DOHH2 (cell line): ENCODE measurements around the gene COA6.
"Not testable (repeated sequence)": the region's sequence is repeated elsewhere in the genome, so short reads cannot be mapped to it uniquely, and the experiment has no call there.

Experiments
- H3F3A ChIP-seq: fragments of 200-600 bp; sonication (generic), shearing (Covaris generic); 2 replicates; pipeline ENCODE4 v1.6.0; 2016; ENCODE audit warnings: antibody characterized with exemption, mild to moderate bottlenecking; ENCODE audit not compliant: control insufficient read depth, insufficient read depth
- H3K27ac ChIP-seq: fragments of 200-600 bp; sonication (generic); 2 replicates; pipeline ENCODE4 v1.5.1; 2014; ENCODE audit warnings: low read depth, mild to moderate bottlenecking, low read length, moderate library complexity
- H3K27me3 ChIP-seq: fragments of 200-600 bp; sonication (generic); 2 replicates; pipeline ENCODE4 v1.6.1; 2014; ENCODE audit warnings: mild to moderate bottlenecking, low read length, mixed read lengths; ENCODE audit not compliant: control insufficient read depth
- H3K36me3 ChIP-seq: fragments of 200-600 bp; sonication (generic); 2 replicates; pipeline ENCODE4 v1.6.1; 2014; ENCODE audit warnings: mild to moderate bottlenecking, low read length, moderate library complexity, mixed read lengths; ENCODE audit not compliant: control insufficient read depth
- H3K4me1 ChIP-seq: fragments of 200-600 bp; sonication (generic); 2 replicates; pipeline ENCODE4 v1.6.1; 2014; ENCODE audit warnings: mild to moderate bottlenecking, low read length, mixed read lengths; ENCODE audit not compliant: control insufficient read depth
- H3K4me2 ChIP-seq: fragments of 200-600 bp; sonication (generic); 2 replicates; pipeline ENCODE4 v1.6.0; 2014; ENCODE audit warnings: mild to moderate bottlenecking, low read length, moderate library complexity
- H3K4me3 ChIP-seq: fragments of 200-600 bp; sonication (generic); 2 replicates; pipeline ENCODE4 v1.5.1; 2014; ENCODE audit warnings: mild to moderate bottlenecking, low read length, mixed read lengths
- H3K79me2 ChIP-seq: fragments of 200-600 bp; sonication (generic); 2 replicates; pipeline ENCODE4 v1.6.1; 2014; ENCODE audit warnings: mild to moderate bottlenecking, low read length, mixed read lengths; ENCODE audit not compliant: control insufficient read depth
- H3K9me2 ChIP-seq: fragments of 200-600 bp; sonication (generic); replicated peaks from 2 replicates; pipeline ENCODE4 v1.6.1; 2014; ENCODE audit warnings: mild to moderate bottlenecking, low read length, mixed read lengths; ENCODE audit not compliant: control insufficient read depth
- H3K9me3 ChIP-seq: fragments of 200-600 bp; sonication (generic); 2 replicates; pipeline ENCODE4 v1.6.1; 2014; ENCODE audit warnings: antibody characterized with exemption, low read length, mixed read lengths; ENCODE audit not compliant: control insufficient read depth, insufficient read depth
- H4K20me1 ChIP-seq: fragments of 200-600 bp; sonication (generic); 2 replicates; pipeline ENCODE4 v1.6.0; 2014; ENCODE audit warnings: low read depth, mild to moderate bottlenecking, antibody characterized with exemption, low read length, moderate library complexity; ENCODE audit not compliant: control insufficient read depth, insufficient read depth
- EZH2phosphoT487 ChIP-seq: fragments of 200-600 bp; sonication (generic); IDR thresholded peaks from 2 replicates; pipeline ENCODE4 v1.6.1; 2017; ENCODE audit warnings: borderline replicate concordance, mild to moderate bottlenecking, antibody characterized with exemption, low read length, moderate library complexity, mixed read lengths
- TF ChIP-seq, protein P1 (sequence below): fragments of 200-600 bp; sonication (generic); IDR thresholded peaks from one replicate; pipeline ENCODE4 v1.5.1; 2014; ENCODE audit warnings: antibody characterized with exemption, mild to moderate bottlenecking, low read depth, low read length; ENCODE audit not compliant: poor library complexity, severe bottlenecking

The COA6 gene

GRCh38 chr1:234355782-234356510, 17.3 kb upstream of the COA6 start:
- H3K4me2 ChIP-seq, result no peak overlapping the region

GRCh38 chr1:234356615-234357269, 16.5 kb upstream of the COA6 start:
- not testable (repeated sequence) for H3K27ac ChIP-seq, H3K27me3 ChIP-seq, H3K79me2 ChIP-seq, H3K36me3 ChIP-seq, H3K4me2 ChIP-seq, H3F3A ChIP-seq, H3K9me2 ChIP-seq, H3K4me1 ChIP-seq, H3K4me3 ChIP-seq, H3K9me3 ChIP-seq, H4K20me1 ChIP-seq

More at GRCh38 chr1:234355782-234356510, 17.3 kb upstream of the COA6 start:
- no peaks in the 10 kb centered on the region for H3K79me2 ChIP-seq
- H3K27ac ChIP-seq, result no peak overlapping the region
- H4K20me1 ChIP-seq, result no peaks in the 10 kb centered on the region
- TF ChIP-seq, protein P1, sequence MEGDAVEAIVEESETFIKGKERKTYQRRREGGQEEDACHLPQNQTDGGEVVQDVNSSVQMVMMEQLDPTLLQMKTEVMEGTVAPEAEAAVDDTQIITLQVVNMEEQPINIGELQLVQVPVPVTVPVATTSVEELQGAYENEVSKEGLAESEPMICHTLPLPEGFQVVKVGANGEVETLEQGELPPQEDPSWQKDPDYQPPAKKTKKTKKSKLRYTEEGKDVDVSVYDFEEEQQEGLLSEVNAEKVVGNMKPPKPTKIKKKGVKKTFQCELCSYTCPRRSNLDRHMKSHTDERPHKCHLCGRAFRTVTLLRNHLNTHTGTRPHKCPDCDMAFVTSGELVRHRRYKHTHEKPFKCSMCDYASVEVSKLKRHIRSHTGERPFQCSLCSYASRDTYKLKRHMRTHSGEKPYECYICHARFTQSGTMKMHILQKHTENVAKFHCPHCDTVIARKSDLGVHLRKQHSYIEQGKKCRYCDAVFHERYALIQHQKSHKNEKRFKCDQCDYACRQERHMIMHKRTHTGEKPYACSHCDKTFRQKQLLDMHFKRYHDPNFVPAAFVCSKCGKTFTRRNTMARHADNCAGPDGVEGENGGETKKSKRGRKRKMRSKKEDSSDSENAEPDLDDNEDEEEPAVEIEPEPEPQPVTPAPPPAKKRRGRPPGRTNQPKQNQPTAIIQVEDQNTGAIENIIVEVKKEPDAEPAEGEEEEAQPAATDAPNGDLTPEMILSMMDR, result no peak
- TF ChIP-seq EZH2phosphoT487, result no peak
- H3K4me3 ChIP-seq, result no peak overlapping the region
- no peaks in the 10 kb centered on the region for H3K9me2 ChIP-seq
- H3K9me3 ChIP-seq, result no peaks in the 10 kb centered on the region
- no peaks in the 10 kb centered on the region for H3F3A ChIP-seq
- H3K27me3 ChIP-seq, result no peaks in the 10 kb centered on the region; the same call in 1 of the 2 replicates
- H3K4me1 ChIP-seq, result no peaks in the 10 kb centered on the region
- no peaks in the 10 kb centered on the region for H3K36me3 ChIP-seq

DNA sequence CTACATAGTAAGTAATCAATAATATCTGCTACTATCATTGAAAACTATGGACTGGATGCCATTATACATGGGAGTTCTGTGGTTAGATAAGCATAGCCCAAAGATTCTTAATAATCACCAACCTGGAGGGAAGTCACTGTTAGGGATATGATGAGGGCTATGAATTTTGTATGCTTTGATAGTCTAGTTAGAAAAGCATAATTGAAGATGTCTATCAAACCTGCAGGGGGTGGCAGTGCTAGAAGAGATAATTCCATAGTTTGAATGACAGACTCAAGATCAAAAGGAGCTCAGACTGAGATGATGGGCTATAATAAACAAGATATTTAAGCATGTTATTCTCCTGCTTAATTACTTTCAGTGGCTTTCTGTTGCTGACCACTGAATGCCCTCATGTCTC, 15.4 kb upstream of the COA6 start:
- Histone ChIP-seq H3K27ac (no peak overlapping the region), H3K27me3 (no peaks in the 10 kb centered on the region; the same call in 1 of the 2 replicates), H3K4me3 (no peak overlapping the region), H3K4me2 (no peak overlapping the region), H3F3A (no peaks in the 10 kb centered on the region), H3K9me2 (no peaks in the 10 kb centered on the region), H4K20me1 (no peaks in the 10 kb centered on the region), H3K4me1 (no peaks in the 10 kb centered on the region), H3K79me2 (no peaks in the 10 kb centered on the region), H3K9me3 (no peaks in the 10 kb centered on the region), H3K36me3 (no peaks in the 10 kb centered on the region)
- TF ChIP-seq EZH2phosphoT487, result no peak
- TF ChIP-seq, protein P1, result no peak

DNA sequence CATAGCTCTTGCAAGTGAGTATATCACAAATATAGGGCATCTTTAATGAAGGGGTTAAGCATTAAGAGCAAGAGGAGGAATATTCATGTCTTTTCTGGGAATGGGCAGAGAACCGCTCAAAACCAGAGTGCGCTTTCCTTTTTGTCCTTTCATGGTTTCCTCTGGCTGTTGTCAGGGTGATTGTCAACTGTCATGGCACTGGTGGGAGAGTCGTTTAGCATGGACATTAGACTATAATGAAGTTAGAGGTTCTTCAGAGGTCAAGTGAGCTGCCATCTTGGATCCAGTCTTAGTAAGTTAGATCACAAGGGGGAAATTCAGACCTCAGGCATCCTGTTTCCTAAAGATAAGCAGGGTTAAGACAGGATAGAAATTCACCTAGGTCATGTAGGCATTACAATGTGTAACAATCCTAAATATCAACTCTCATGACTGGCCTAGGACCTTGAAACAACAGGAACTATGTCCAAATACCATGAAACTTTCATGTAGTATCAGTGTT, 12.1 kb upstream of the COA6 start:
- H3K36me3 ChIP-seq, result no peaks in the 10 kb centered on the region
- H3K9me2 ChIP-seq, result no peaks in the 10 kb centered on the region
- no peak overlapping the region for H3K4me3 ChIP-seq
- H3K79me2 ChIP-seq, result no peaks in the 10 kb centered on the region
- H3K9me3 ChIP-seq, result no peaks in the 10 kb centered on the region
- H3K4me1 ChIP-seq, result no peaks in the 10 kb centered on the region
- no peak overlapping the region for H3K4me2 ChIP-seq
- H4K20me1 ChIP-seq, result no peaks in the 10 kb centered on the region
- TF ChIP-seq, protein P1, result no peak
- TF ChIP-seq EZH2phosphoT487, result no peak
- no peak overlapping the region for H3K27ac ChIP-seq
- H3F3A ChIP-seq, result no peaks in the 10 kb centered on the region
- H3K27me3 ChIP-seq, result no peaks in the 10 kb centered on the region
